GM21723 (cell line): Measurements from ENCODE around the gene PGR.

ENCODE experiments used
- ATAC-seq: cut with Tn5 transposase; IDR thresholded peaks from one replicate; pipeline ENCODE4 v1.9.1; 2021; ENCODE audit warnings: mild to moderate bottlenecking, moderate library complexity; ENCODE audit not compliant: unreplicated experiment

The PGR gene

DNA sequence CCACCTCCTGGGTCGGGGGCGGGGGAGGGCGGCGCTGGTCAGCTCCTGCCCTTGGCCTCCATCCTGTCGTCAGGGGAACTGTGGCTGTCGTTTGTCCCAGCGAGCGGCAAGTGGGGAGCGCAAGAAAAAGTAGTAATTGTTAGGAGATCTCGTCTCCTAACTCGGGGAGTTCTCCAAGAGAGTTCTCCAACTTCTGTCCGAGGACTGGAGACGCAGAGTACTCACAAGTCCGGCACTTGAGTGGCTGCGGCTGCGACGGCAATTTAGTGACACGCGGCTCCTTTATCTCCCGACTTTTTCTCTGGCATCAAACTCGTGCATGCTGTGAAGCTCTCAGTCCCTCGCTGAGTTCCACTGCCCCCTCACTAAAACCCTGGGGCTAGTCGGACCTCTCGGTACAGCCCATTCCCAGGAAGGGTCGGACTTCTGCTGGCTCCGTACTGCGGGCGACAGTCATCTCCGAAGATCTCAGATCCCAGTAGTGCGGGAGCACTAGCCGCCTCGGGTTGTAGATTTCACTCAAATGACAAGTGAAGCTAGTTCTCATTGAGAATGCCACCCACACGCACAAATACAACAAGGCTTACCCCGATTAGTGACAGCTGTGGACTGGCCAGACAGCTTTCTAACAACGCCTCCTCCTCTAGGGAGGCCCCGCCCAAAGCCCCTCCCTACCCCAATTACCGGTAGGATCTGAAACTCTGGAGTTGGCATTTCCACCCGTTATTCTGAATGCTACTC lies at the start of gene PGR:
TSS of gene PGR (minus strand) at position 611 of the 741 bp plus-strand sequence. CDS start 743 bp downstream, outside the sequence.
- no peak for ATAC-seq

DNA sequence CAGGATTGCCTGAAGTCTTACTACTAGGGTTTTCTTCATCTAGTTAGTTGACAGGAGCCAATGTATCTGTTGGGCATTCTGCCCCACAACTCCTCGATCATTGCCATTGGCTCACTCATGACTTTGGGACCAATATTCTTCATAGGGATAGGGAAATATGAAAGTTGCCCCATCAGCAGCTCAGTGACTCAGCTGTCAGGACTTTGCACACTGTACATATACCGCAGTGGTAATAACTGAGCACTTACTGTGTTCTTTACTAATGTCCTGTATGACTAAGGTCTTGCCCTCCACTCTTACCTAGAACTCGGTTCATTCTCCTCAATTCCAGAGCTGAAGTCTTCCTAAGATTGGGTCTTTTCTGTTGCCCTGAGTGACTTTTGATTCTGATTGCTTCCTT lies 46.8 kb upstream of the PGR start:
- no peak for ATAC-seq

DNA sequence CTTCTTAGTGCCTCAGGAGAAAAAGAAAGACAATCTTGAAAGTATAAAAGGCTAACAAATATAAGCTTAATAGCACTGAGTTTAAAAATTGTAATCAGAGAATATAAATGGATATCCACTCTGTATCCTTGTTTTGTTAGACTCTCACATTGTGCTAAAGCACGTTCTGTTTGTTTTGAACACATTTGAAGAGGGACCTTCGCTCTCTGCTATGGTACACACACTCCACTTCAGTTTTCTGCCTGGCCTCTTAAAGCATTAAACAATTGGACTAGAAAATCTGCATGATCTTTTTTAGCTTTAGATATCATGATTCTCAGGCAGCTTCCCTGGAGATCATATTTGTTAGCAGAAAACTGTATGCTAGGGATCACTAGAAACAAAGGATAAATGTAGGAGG lies 40.3 kb upstream of the PGR start:
- ATAC-seq = no peak

DNA sequence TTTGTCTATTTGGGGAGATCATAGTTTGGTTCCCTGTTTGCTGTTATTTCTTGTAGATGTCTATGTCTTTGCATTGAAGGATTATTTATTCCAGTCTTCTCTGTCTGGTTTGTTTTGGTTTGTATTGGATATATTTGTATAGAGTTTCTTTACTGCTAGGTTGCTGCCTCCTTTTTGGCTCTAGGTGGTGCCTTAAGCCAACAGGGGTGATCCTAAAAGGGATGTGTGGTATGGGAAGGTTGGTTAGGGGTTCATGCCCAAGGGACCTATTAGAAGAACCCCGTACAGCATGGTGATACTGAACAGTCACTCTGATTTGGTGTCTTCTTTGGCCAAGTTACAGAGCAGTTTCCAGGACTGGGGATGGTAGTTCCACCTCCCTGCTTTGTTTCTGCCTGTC lies 36.4 kb upstream of the PGR start:
- no peak for ATAC-seq

DNA sequence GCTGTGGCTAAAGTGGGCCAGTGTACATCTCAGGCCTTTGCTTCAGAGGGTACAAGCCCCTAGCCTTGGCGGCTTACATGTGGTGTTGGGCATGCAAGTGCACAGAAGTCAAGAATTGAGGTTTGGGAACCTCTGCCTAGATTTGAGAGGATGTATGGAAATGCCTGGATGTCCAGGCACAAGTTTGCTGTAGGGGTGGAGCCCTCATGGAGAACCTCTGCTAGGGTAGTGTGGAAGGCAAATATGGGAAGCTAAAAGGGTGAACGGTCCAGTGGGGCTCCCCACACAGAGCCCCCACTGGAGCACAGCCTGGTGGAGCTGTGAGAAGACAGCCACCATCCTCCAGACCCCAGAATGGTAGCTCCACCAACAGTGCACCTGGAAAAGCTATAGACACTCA lies 28.5 kb upstream of the PGR start:
- ATAC-seq = no peak

DNA sequence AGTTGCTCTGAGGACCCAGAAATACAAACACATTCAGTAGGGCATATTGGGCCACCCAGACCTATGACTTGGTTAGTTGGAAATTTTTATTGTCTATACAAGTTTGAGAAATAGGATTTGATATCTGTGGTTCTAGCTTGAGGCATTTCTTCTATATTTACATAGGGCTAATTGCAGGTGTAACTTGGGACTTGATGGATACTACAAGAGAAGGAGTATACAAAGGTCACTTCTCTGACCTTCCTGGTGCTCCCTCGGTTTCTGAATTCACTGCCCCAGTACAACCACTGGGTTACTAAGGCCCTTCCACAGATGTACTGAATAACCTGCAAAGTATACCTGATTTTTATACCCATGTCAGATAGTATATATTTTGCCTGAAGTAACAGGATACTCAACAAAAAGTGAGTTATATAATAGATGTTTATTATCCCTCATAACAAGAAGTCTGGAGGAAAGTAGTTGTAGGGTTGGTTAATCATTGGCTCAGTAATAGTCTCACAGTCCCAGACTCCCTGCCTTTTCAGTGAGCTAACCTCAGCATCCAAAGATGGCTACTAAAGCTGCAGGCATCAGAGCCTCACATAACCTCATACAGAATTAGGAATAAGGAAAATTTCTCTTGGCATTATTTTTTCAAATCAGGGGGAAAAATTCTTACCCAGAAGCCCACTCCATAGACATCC lies 8.8 kb upstream of the PGR start:
- ATAC-seq = no peak

DNA sequence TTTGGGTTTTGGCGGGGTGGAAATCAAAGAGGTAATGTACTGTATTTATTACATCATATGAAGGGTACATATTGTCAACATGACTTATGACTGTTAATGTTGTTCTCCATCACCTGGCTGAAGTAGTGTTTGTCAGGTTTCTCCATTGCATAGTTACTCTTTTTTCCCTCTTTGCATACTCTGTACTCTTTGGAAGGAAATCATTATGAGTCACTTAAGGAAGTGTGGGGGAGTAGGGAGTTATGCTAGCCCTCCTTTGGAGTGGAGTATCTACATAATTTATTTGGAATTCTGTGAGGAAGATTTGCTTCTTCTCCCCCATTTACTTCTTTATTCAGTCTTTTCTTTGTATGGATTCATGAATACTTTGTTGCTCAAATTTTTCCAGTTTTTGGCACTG lies 3.6 kb upstream of the PGR start:
- ATAC-seq = no peak

DNA sequence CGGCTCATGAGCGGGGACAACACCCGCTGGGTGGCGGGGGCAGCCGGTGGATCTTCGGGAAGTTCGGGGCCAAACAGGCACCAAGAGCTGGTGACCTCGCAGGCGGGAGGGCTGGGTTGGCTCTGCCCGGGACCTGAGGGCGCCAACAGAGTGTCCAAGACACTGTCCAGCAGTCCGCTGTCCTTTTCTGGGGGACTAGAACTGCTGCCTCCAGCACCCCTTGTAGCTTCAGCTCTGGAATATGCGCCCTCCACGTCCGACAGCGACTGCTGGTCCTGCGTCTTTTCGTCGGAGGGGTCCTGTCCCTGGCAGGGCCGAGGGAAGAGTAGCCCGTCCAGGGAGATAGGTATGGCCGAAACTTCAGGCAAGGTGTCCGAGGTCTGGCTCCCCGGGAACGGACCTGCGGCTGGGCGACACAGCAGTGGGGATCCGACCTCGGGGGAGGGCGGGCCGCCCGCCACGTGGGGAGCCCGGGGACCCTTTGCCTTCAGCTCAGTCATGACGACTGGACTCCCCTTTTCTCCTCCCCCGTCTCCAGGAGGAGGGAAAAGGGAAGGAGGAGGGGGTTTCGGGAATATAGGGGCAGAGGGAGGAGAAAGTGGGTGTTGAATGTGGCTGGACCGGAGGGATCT lies 926 bp downstream of the PGR start:
- no peak for ATAC-seq

DNA sequence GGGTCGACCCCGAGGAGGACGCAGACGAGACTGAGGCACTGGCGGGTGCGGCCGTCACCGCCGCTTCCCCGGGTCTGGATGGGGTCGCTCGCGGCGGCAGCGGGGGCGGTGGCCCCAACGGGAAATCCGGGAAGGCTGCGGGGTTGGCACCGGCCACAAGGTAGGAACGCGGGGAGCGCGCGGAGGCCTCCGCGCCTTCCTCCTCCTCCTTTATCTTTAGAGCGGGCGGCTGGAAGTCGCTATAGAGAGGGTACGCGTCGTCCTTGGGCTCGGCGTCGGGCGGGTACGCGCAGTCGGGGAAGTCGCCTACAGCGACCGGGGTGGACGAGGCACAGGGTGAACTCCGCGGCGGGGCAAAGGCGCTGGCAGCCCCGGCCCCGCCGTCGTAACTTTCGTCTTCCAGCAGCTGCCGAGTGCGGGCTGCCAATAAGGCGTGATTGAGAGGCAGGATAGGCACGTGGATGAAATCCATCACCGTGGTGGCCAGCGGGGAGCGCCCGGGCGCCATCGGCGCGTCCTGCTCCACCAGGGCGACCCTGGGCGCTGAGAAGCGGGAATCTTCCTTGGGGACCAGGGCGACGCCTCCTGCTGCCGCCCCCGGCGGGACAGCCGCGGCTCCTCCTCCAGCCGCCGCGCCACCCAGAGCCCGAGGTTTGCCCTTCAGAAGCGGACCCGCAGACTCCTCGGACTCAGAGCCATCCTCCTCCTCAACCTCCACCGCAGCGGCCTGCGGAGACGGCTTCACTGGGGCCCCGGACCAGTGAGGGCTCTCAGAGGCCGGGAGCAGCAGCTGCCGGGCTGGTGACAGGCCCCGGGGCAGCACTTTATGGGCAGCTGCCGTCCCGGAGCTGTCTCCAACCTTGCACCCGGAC lies 1.7 kb downstream of the PGR start:
- no peak for ATAC-seq

DNA sequence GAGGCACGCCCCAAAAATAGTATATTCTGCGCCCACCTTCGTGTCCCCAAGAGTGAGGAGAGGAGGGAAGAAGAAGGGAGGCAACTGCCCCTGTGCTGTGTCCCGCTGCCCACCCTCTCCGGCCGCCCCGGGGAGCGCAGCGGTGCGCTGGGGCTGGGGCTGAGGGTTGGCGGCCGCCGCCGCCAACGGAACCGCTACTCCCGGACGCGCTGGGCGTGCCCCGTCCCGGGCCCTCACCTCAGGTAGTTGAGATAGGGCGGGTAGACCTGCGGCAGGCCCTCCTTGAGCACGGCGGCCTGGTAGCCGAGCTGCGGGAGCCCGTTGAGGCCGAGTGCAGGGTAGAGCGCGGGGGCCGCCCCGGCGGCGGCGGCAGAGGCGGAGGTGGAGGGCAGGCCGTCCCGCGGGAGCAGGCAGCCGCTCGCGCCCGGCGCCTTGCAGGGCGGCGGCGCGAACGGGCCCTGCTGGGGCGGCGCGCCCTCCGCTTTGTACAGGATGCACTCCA lies 2.4 kb downstream of the PGR start:
- ATAC-seq = no peak

DNA sequence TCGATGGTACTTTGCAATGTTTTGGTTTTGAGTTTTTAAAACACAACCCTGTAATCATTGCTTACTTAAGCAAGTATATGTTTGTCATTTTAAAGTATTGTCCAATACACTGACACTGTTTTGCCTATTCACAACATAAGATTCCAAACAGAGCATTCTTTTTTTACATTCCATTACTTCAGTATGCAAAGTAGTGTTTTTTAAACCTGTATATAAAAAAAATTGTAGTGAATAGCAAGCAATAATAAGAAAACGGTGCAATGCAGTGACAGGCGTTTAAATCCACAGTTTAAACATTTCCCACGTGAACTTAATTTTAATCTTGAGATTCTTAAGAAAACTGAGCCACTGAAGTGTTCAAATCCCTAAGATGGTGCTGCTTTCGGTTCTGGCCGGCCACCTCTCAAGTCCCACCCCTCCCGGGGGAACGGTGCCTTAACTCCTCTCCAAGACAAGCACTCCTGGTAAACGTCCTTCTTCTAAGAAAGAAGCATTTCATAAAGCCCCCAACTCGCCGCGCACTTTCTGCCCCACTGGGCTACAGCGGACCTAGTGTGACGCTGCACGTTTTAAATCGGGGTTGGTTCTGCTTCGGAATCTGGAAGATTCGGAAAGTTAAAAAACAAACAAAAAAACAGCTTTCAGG lies 2.9 kb downstream of the PGR start:
- no peak for ATAC-seq

DNA sequence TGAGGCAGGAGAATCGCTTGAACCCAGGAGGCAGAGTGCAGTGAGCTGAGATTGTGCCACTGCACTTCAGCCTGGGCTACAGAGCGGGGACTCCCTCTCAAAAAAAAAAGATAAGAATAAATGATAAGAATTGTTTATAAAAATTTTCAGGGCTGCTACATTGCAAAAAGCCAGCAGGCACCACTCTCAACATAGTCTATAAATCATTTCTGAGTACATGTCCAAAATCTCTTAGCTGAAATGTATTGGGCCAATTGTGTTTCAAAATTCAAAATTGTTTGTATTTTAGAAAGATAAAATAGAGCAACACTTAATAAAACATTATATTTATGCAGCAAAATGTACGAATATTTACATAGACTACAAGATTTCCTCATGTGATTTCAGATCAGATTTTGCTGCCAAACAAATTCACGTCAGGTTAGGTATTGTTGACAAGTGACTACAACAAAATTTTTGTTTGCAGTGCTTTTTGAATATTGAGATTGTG lies 13.9 kb downstream of the PGR start:
- no peak for ATAC-seq

DNA sequence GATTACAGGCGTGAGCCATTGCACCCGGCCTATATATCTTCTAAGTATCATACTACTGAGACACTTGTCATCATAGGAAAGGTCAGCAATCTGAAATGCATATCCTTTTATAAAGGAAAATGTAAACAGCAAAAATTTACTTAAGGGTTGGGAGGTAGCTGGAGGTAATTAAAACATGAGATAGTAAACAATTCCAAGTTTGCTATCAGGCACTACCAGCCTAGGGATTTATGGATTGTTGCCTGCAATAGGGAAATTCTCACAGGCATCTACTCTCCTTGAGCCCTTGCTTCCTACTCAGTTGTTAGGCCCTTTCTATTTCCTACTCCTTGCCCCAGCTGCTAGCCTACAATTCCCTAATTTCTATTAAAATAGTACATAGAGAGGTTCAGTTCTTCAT lies 16.1 kb downstream of the PGR start:
- no peak for ATAC-seq

DNA sequence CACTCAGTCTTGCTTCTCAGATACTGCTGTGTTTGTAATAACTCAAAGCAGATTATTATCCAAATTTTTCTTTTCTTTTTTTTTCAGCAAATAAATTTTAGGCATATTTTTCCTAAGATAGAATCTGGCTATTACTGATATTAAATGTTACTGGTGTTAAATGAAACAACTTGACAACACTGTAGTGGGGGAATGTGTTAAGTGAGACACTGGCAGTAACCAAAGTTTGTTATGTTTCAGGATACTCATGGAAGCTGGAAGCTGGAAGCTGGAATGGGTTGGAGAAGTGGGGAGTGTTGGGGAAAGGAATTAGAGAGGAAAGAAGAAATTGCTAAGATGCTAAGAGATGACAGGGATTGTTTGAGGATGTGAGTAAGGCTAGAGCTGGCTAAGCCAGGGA lies 24.9 kb downstream of the PGR start:
- no peak for ATAC-seq

DNA sequence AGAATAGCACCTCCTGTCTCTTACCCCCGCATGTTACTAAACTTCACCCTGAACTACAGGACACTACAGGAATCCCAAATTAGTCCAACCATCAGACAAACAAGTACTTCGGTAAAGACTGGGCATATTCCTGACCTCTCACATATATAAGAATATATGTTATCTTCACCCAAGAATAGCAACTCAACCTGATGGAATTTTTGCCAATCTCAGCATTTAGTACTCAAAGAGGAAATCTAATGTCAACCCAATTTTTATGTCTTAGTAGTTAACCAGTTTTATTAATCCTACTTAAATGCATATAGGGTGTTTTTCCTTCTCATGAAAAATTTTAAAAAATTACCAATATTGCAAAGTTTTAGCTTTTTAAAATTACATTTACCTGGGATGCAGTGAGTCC lies 26.2 kb downstream of the PGR start:
- no peak for ATAC-seq

DNA sequence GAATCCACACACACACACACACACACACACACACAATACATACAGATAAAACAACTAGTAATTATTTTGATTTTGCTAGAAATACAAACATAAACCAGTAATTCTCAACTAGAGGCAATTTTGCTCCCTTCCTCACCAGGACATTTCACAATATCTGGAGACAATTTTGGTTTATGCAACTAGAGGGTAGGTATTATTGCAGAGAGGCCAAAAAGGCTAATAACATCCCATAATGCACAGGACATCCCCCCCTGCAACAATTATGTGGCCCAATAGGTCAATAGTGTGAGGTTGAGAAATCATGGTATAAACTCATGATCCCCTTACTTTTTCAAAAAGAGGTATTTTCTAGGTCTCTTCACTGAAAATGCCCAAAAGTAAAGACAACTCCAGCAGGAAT lies 29.0 kb downstream of the PGR start:
- no peak for ATAC-seq

DNA sequence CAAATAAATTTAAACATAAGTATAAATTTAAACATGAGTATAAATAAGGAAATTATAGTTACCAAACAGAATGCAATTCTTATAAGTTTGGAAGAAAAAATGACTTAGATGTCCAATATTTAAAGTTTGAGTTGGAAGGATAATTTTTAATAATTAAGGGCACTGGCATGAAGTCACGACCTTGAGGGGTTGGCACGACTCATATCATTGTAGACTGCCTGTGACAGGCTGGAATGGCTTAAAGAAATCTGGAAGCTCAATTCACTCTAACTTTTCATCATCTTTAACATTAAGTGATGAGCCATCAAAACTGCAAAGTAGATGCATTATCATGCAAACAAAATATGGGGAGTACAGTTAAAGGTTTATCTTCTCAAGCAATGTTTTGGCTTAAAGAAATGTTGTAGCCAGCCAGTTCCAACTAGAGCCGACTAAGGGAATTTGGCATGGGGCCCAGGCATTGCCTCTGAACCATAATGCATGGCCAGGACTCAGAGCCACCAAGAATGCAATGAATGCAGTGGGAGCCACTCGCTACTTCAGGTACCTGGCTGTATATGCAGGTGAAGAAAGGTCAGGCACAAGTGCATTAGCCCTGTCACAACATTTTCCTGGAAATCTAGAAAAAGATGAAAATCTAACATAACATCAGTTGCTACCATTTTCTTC lies 33.4 kb downstream of the PGR start:
- no peak for ATAC-seq

DNA sequence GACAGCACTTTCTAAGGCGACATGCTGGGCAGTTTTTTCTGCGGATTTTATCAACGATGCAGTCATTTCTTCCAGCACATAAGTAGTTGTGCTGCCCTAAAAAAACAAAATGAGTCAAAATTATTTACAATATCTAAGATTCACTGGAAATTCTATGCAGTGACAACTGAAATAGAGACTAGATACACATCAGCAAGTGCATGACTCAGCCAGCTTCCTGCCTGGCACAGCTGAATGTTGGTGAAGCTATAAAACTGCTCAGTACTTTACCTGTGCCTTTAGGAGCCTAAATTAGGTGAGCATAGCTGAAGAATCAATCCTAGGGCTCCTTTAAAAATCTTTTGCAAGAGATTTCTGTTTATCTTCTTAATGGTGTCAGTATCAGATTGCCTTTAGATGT lies 37.8 kb downstream of the PGR start:
- no peak for ATAC-seq

DNA sequence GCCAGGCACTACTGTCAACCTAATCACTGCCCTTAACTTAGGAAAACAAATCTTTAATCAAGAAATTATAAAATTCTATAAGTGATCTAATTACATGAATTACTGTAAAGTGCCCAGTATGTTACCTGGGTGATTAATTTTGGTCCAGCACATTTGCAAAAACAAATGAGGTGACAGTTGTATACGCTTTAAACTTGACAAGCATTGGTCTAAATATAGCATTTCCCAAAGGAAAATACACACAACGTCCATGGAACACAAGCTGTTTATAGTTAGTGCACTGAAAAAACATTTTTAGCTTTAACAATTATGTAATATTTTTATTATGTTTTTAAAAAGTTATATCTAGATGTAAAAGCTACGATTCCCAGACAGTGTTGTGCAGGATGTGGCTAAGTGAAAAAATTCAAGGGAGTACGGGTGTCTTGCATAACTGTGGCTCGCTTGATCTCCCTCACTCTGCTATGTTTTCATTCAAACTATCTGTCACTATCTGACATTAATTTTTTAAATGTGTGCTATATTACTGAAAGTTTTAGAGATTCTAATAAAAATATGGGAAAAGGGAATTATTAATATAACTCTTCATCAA lies 38.8 kb downstream of the PGR start:
- no peak for ATAC-seq

DNA sequence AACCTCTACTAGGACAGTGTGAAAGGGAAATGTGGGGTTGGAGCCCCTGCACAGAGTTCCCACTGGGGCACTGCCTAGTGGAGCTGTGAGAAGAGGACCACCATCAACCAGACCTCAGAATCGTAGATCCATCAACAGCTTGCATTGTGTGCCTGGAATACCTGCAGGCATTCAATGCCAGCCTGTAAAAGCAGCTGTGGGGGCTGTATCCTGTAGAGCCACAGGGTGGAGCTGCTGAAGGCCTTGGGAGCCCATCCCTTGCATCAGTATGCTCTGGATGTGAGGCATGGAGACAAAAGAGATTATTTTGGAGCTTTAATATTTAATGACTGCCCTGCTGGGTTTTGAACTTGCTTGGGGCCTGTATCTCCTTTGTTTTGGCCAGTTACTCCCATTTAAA lies 46.3 kb downstream of the PGR start:
- ATAC-seq = no peak
